DOHH2 (cell line): ENCODE data around the gene INPP4B.

ENCODE experiments used
- CTCF ChIP-seq: fragments of 200-600 bp; sonication (generic); IDR thresholded peaks from one replicate; pipeline ENCODE4 v1.5.1; 2014; ENCODE audit warnings: antibody characterized with exemption, mild to moderate bottlenecking, low read depth, low read length; ENCODE audit not compliant: poor library complexity, severe bottlenecking
- EZH2phosphoT487 ChIP-seq: fragments of 200-600 bp; sonication (generic); IDR thresholded peaks from 2 replicates; pipeline ENCODE4 v1.6.1; 2017; ENCODE audit warnings: borderline replicate concordance, mild to moderate bottlenecking, antibody characterized with exemption, low read length, moderate library complexity, mixed read lengths

- TF ChIP-seq CTCF (no peak), EZH2phosphoT487 (no peak)
Measured at GRCh38 chr4:142817442-142817841, 28.7 kb downstream of the INPP4B start.
